ENCODE results near the gene TBRG4.

Gene TBRG4

GRCh38 chr7:45098983-45099839 is 12.3 kb downstream of the TBRG4 start:
- H2BK12ac ChIP-seq (ENCODE audit: low read length in 2 of 2): no peak overlapping the region
- DNase-seq: no peak
- no peak overlapping the region for H3K27ac ChIP-seq (ENCODE audit: low read length, poor library complexity, severe bottlenecking)
- H2BK120ac ChIP-seq (ENCODE audit: low read depth, low read length): no peak overlapping the region
- no peak overlapping the region for H3K14ac ChIP-seq (ENCODE audit: low read length in 2 of 2)
- H3K4me3 ChIP-seq (ENCODE audit: insufficient read depth in 1 of 2, low read depth in 1 of 2, low read length in 2 of 2): no peak overlapping the region
- no peak overlapping the region for H2AFZ ChIP-seq (ENCODE audit: low read depth, low read length)
- H3K4me1 ChIP-seq (ENCODE audit: control insufficient read depth, insufficient read depth, low read depth, low read length): no peaks in the 10 kb centered on the region
- H3K4me2 ChIP-seq (ENCODE audit: low read length, poor library complexity, severe bottlenecking): no peak overlapping the region
- no peak overlapping the region for H3K9ac ChIP-seq (ENCODE audit: low read length)
- peaks cover 22% of the 10 kb centered on the region for H3K79me1 ChIP-seq (replicated peaks; ENCODE audit: low read length, poor library complexity, severe bottlenecking)
- H3K27me3 ChIP-seq (ENCODE audit: control insufficient read depth in 1 of 2, insufficient read depth in 1 of 2, low read length in 2 of 2): no peaks in the 10 kb centered on the region
- no peak overlapping the region for H2AK5ac ChIP-seq (ENCODE audit: low read length, severe bottlenecking)
- no peak overlapping the region for H3K18ac ChIP-seq (ENCODE audit: low read depth in 1 of 2, low read length in 2 of 2)
- H3K9me3 ChIP-seq (ENCODE audit: control insufficient read depth, low read length): no peaks in the 10 kb centered on the region
- H3K4ac ChIP-seq (ENCODE audit: low read depth in 1 of 2, low read length in 2 of 2): no peak overlapping the region
- H3K23ac ChIP-seq (ENCODE audit: low read length in 2 of 2): no peak overlapping the region
- no peak overlapping the region for H4K91ac ChIP-seq (ENCODE audit: low read length)
- no peak overlapping the region for H2BK5ac ChIP-seq (ENCODE audit: low read depth, low read length, poor library complexity, severe bottlenecking)
- H3K36me3 ChIP-seq (ENCODE audit: control insufficient read depth in 1 of 2, insufficient read depth in 2 of 2, low read depth in 1 of 2, low read length in 2 of 2): peaks cover 56 to 62% of the 10 kb centered on the region in 2 experiments
- 98% methylated on average over 10 of the region's 10 CpGs for WGBS
- no peak overlapping the region for H4K8ac ChIP-seq (ENCODE audit: low read length)
- no peak overlapping the region for H2BK15ac ChIP-seq (ENCODE audit: low read depth, poor library complexity, severe bottlenecking)

GRCh38 chr7:45092931-45093235 is 18.6 kb downstream of the TBRG4 start:
- no peak overlapping the region for H3K14ac ChIP-seq (ENCODE audit: low read length in 2 of 2)
- H2BK120ac ChIP-seq (ENCODE audit: low read depth, low read length): no peak overlapping the region
- H2BK15ac ChIP-seq (ENCODE audit: low read depth, poor library complexity, severe bottlenecking): no peak overlapping the region
- WGBS: 80% methylated on average over 1 of the region's 3 CpGs
- no peak overlapping the region for H3K4me3 ChIP-seq (ENCODE audit: insufficient read depth in 1 of 2, low read depth in 1 of 2, low read length in 2 of 2)
- H2BK12ac ChIP-seq (ENCODE audit: low read length in 2 of 2): no peak overlapping the region
- no peak overlapping the region for H3K4ac ChIP-seq (ENCODE audit: low read depth in 1 of 2, low read length in 2 of 2)
- no peak for DNase-seq
- peak overlapping the region; percentile 53 for H2AFZ ChIP-seq (ENCODE audit: low read depth, low read length)
- H2AK5ac ChIP-seq (ENCODE audit: low read length, severe bottlenecking): no peak overlapping the region
- no peak overlapping the region for H2BK5ac ChIP-seq (ENCODE audit: low read depth, low read length, poor library complexity, severe bottlenecking)
- H3K36me3 ChIP-seq (ENCODE audit: control insufficient read depth in 1 of 2, insufficient read depth in 2 of 2, low read depth in 1 of 2, low read length in 2 of 2): no peaks in the 10 kb centered on the region
- H4K8ac ChIP-seq (ENCODE audit: low read length): no peak overlapping the region
- H3K9me3 ChIP-seq (ENCODE audit: control insufficient read depth, low read length): no peaks in the 10 kb centered on the region
- H3K23ac ChIP-seq (ENCODE audit: low read length in 2 of 2): peak overlapping the region in 1 of 2 experiments; percentile 40
- H4K91ac ChIP-seq (ENCODE audit: low read length): no peak overlapping the region
- H3K4me1 ChIP-seq (ENCODE audit: control insufficient read depth, insufficient read depth, low read depth, low read length): peaks cover 15% of the 10 kb centered on the region
- no peak overlapping the region for H3K4me2 ChIP-seq (ENCODE audit: low read length, poor library complexity, severe bottlenecking)
- peaks cover 0 to 10% of the 10 kb centered on the region in 2 experiments for H3K27me3 ChIP-seq (ENCODE audit: control insufficient read depth in 1 of 2, insufficient read depth in 1 of 2, low read length in 2 of 2)
- H3K9ac ChIP-seq (ENCODE audit: low read length): peak overlapping the region; percentile 11
- peaks cover 5% of the 10 kb centered on the region for H3K79me1 ChIP-seq (replicated peaks; ENCODE audit: low read length, poor library complexity, severe bottlenecking)
- H3K27ac ChIP-seq (ENCODE audit: low read length, poor library complexity, severe bottlenecking): no peak overlapping the region
- no peak overlapping the region for H3K18ac ChIP-seq (ENCODE audit: low read depth in 1 of 2, low read length in 2 of 2)

DNA sequence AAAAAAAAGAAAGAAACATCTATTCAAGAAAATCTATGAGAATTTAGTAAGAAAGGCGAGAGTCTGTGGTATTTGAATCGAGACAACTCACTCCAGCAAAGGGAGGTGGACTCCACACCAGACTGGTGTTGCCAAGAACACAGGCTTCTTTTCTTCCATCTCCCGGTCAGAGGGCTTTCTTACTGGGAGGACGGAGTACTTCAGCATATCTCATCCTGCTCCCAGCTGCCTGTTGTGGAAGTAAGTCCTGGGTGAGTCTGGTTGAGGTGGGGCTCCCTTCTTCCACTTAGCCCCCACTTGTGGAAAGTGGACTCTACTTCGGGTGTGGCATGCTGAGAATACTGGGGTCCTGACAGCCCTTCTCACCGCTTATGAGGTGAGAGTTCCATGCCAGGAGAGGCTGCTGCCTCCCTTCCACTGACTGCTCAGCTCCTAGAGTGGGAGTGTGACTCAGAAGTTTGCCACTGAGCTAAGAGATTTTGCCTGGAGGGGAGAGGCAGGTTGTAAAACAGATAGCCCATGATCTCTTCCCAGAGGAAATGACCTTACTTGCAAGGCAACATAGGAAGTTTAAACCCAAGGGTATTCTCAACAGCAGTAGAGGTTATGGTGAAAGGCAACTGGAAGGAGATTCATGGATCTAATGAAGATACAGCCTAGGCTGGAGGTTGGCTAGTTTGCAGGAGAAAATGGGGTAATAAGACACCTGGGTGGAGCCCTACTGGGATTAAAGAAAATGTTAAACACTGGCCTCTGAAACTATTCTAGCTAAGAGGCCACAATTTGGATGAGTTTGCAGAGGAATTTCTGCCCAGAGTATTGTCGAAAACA is 19.2 kb downstream of the TBRG4 start:
- H4K91ac ChIP-seq (ENCODE audit: low read length): no peak overlapping the region
- peaks cover 8% of the 10 kb centered on the region for H3K79me1 ChIP-seq (replicated peaks; ENCODE audit: low read length, poor library complexity, severe bottlenecking)
- no peak overlapping the region for H3K18ac ChIP-seq (ENCODE audit: low read depth in 1 of 2, low read length in 2 of 2)
- peaks cover 0 to 10% of the 10 kb centered on the region in 2 experiments for H3K27me3 ChIP-seq (ENCODE audit: control insufficient read depth in 1 of 2, insufficient read depth in 1 of 2, low read length in 2 of 2)
- no peak overlapping the region for H3K14ac ChIP-seq (ENCODE audit: low read length in 2 of 2)
- no peaks in the 10 kb centered on the region for H3K36me3 ChIP-seq (ENCODE audit: control insufficient read depth in 1 of 2, insufficient read depth in 2 of 2, low read depth in 1 of 2, low read length in 2 of 2)
- H2BK120ac ChIP-seq (ENCODE audit: low read depth, low read length): no peak overlapping the region
- H3K9me3 ChIP-seq (ENCODE audit: control insufficient read depth, low read length): no peaks in the 10 kb centered on the region
- H3K4me3 ChIP-seq (ENCODE audit: insufficient read depth in 1 of 2, low read depth in 1 of 2, low read length in 2 of 2): no peak overlapping the region
- no peak overlapping the region for H3K4me2 ChIP-seq (ENCODE audit: low read length, poor library complexity, severe bottlenecking)
- no peak overlapping the region for H3K4ac ChIP-seq (ENCODE audit: low read depth in 1 of 2, low read length in 2 of 2)
- H2AK5ac ChIP-seq (ENCODE audit: low read length, severe bottlenecking): no peak overlapping the region
- no peak overlapping the region for H2AFZ ChIP-seq (ENCODE audit: low read depth, low read length)
- H3K4me1 ChIP-seq (ENCODE audit: control insufficient read depth, insufficient read depth, low read depth, low read length): peaks cover 16% of the 10 kb centered on the region
- peak; percentile 34 for DNase-seq
- no peak overlapping the region for H2BK12ac ChIP-seq (ENCODE audit: low read length in 2 of 2)
- H3K27ac ChIP-seq (ENCODE audit: low read length, poor library complexity, severe bottlenecking): no peak overlapping the region
- H4K8ac ChIP-seq (ENCODE audit: low read length): no peak overlapping the region
- 69% methylated on average over 6 of the region's 7 CpGs for WGBS
- no peak overlapping the region for H3K23ac ChIP-seq (ENCODE audit: low read length in 2 of 2)
- H2BK15ac ChIP-seq (ENCODE audit: low read depth, poor library complexity, severe bottlenecking): no peak overlapping the region
- no peak overlapping the region for H2BK5ac ChIP-seq (ENCODE audit: low read depth, low read length, poor library complexity, severe bottlenecking)
- no peak overlapping the region for H3K9ac ChIP-seq (ENCODE audit: low read length)

GRCh38 chr7:45089341-45089891 is 22.1 kb downstream of the TBRG4 start:
- Histone ChIP-seq H3K27ac (ENCODE audit: low read length, poor library complexity, severe bottlenecking) (no peak overlapping the region), H3K14ac (ENCODE audit: low read length in 2 of 2) (no peak overlapping the region), H3K23ac (ENCODE audit: low read length in 2 of 2) (no peak overlapping the region), H2BK120ac (ENCODE audit: low read depth, low read length) (no peak overlapping the region), H3K36me3 (ENCODE audit: control insufficient read depth in 1 of 2, insufficient read depth in 2 of 2, low read depth in 1 of 2, low read length in 2 of 2) (peaks cover 0 to 17% of the 10 kb centered on the region in 2 experiments), H3K4ac (ENCODE audit: low read depth in 1 of 2, low read length in 2 of 2) (peak overlapping the region in 1 of 2 experiments; percentile 7), H2BK15ac (ENCODE audit: low read depth, poor library complexity, severe bottlenecking) (no peak overlapping the region), H2BK12ac (ENCODE audit: low read length in 2 of 2) (no peak overlapping the region), H3K4me1 (ENCODE audit: control insufficient read depth, insufficient read depth, low read depth, low read length) (peaks cover 20% of the 10 kb centered on the region), H3K27me3 (ENCODE audit: control insufficient read depth in 1 of 2, insufficient read depth in 1 of 2, low read length in 2 of 2) (peaks cover 0 to 10% of the 10 kb centered on the region in 2 experiments), H3K9ac (ENCODE audit: low read length) (peak overlapping the region; percentile 59), H3K18ac (ENCODE audit: low read depth in 1 of 2, low read length in 2 of 2) (peak overlapping the region in 1 of 2 experiments; percentile 60), H3K9me3 (ENCODE audit: control insufficient read depth, low read length) (no peaks in the 10 kb centered on the region), H2AK5ac (ENCODE audit: low read length, severe bottlenecking) (no peak overlapping the region), H2AFZ (ENCODE audit: low read depth, low read length) (peak overlapping the region; percentile 60), H2BK5ac (ENCODE audit: low read depth, low read length, poor library complexity, severe bottlenecking) (no peak overlapping the region), H3K4me3 (ENCODE audit: insufficient read depth in 1 of 2, low read depth in 1 of 2, low read length in 2 of 2) (peak overlapping the region; percentile 66 to 75), H4K8ac (ENCODE audit: low read length) (no peak overlapping the region), H3K4me2 (ENCODE audit: low read length, poor library complexity, severe bottlenecking) (peak overlapping the region; percentile 86), H3K79me1 (replicated peaks; ENCODE audit: low read length, poor library complexity, severe bottlenecking) (peaks cover 8% of the 10 kb centered on the region), H4K91ac (ENCODE audit: low read length) (no peak overlapping the region)
- DNase-seq: peak; percentile 60
- 13% methylated on average over 11 of the region's 22 CpGs for WGBS
